H9 (cell line): ENCODE measurements around the gene RUBCN. TPM values are rescaled to one million over a fixed set of nuclear protein-coding genes. Genes with fewer than 3 reads are reported as not detected.
"Not testable (repeated sequence)": the region's sequence is repeated elsewhere in the genome, so short reads cannot be mapped to it uniquely, and the experiment has no call there.

ENCODE experiments used
- DNase-seq: peaks from one replicate; pipeline ENCODE4 v3.0.0-alpha.2; 2017
- H2AFZ ChIP-seq: one replicate; pipeline ENCODE4 v1.6.1; 2013; ENCODE audit warnings: mild to moderate bottlenecking, low read length, control low read depth, moderate library complexity
- H2AK5ac ChIP-seq: 2 replicates; pipeline ENCODE4 v1.6.1; 2013; ENCODE audit warnings: low read length, control low read depth, mixed read lengths; ENCODE audit not compliant: insufficient read length
- H2BK120ac ChIP-seq: one replicate; pipeline ENCODE4 v1.6.1; 2013; ENCODE audit warnings: low read depth, mild to moderate bottlenecking, low read length, control low read depth, inconsistent platforms; ENCODE audit not compliant: poor library complexity, severe bottlenecking
- H2BK12ac ChIP-seq: 2 replicates; pipeline ENCODE4 v1.6.1; 2013; ENCODE audit warnings: low read length, control low read depth, mixed read lengths, low read depth; ENCODE audit not compliant: insufficient read length
- H2BK15ac ChIP-seq: 2 replicates; pipeline ENCODE4 v1.6.1; 2013; ENCODE audit warnings: low read depth, low read length, control low read depth
- H2BK20ac ChIP-seq: one replicate; pipeline ENCODE4 v1.6.1; 2013; ENCODE audit warnings: low read depth, mild to moderate bottlenecking, low read length, control low read depth, inconsistent platforms; ENCODE audit not compliant: poor library complexity, severe bottlenecking
- H2BK5ac ChIP-seq: 2 replicates; pipeline ENCODE4 v1.6.1; 2013; ENCODE audit warnings: low read length, control low read depth, mixed read lengths; ENCODE audit not compliant: insufficient read length
- H3K14ac ChIP-seq: 2 replicates; pipeline ENCODE4 v1.6.1; 2013; ENCODE audit warnings: low read length, control low read depth; ENCODE audit not compliant: insufficient read depth
- H3K18ac ChIP-seq: 2 replicates; pipeline ENCODE4 v1.6.1; 2013; ENCODE audit warnings: low read depth, mild to moderate bottlenecking, mixed read lengths, low read length, control low read depth; ENCODE audit not compliant: insufficient read length
- H3K23ac ChIP-seq: 2 replicates; pipeline ENCODE4 v1.6.1; 2013; ENCODE audit warnings: low read length, control low read depth, mixed read lengths, low read depth; ENCODE audit not compliant: insufficient read length
- H3K23me2 ChIP-seq: 2 replicates; pipeline ENCODE4 v1.6.1; 2013; ENCODE audit warnings: low read depth, mild to moderate bottlenecking, mixed read lengths, low read length, control low read depth; ENCODE audit not compliant: insufficient read length, poor library complexity, severe bottlenecking
- H3K27ac ChIP-seq: 2 replicates; pipeline ENCODE4 v1.5.1; 2013; ENCODE audit warnings: low read length, control low read depth, mixed read lengths, low read depth; ENCODE audit not compliant: insufficient read length
- H3K27me3 ChIP-seq: 2 replicates; pipeline ENCODE4 v1.6.1; 2013; ENCODE audit warnings: low read length, control low read depth, inconsistent platforms; ENCODE audit not compliant: insufficient read depth
- H3K4ac ChIP-seq: 2 replicates; pipeline ENCODE4 v1.6.1; 2013; ENCODE audit warnings: low read depth, mild to moderate bottlenecking, control low read depth, inconsistent platforms, low read length, moderate library complexity
- H3K4me1 ChIP-seq: 2 replicates; pipeline ENCODE4 v1.6.1; 2013; ENCODE audit warnings: low read length, control low read depth, inconsistent platforms; ENCODE audit not compliant: insufficient read depth
- H3K4me2 ChIP-seq: 2 replicates; pipeline ENCODE4 v1.6.1; 2013; ENCODE audit warnings: low read length, control low read depth, mixed read lengths; ENCODE audit not compliant: insufficient read length, insufficient read depth
- H3K56ac ChIP-seq: 2 replicates; pipeline ENCODE4 v1.6.1; 2013; ENCODE audit warnings: low read depth, mild to moderate bottlenecking, mixed read lengths, low read length, control low read depth; ENCODE audit not compliant: insufficient read length
- H3K79me1 ChIP-seq: 2 replicates; pipeline ENCODE4 v1.6.1; 2013; ENCODE audit warnings: low read depth, mild to moderate bottlenecking, moderate library complexity, low read length, control low read depth, inconsistent platforms; ENCODE audit not compliant: insufficient read depth, poor library complexity, severe bottlenecking
- H3K79me2 ChIP-seq: 2 replicates; pipeline ENCODE4 v1.6.1; 2013; ENCODE audit warnings: low read length, control low read depth, inconsistent platforms; ENCODE audit not compliant: insufficient read depth
- H3K9ac ChIP-seq: 2 replicates; pipeline ENCODE4 v1.6.1; 2013; ENCODE audit warnings: low read length, control low read depth, mixed read lengths; ENCODE audit not compliant: insufficient read length; ENCODE audit errors: extremely low read depth
- H3K9me3 ChIP-seq: one replicate; pipeline ENCODE4 v1.6.1; 2013; ENCODE audit warnings: low read depth, low read length, inconsistent platforms; ENCODE audit not compliant: control insufficient read depth
- H3T11ph ChIP-seq: one replicate; pipeline ENCODE4 v1.6.1; 2013; ENCODE audit warnings: mild to moderate bottlenecking, low read length, control low read depth, inconsistent platforms
- H4K20me1 ChIP-seq: one replicate; pipeline ENCODE4 v1.6.1; 2013; ENCODE audit not compliant: control insufficient read depth, insufficient read length, insufficient read depth
- H4K5ac ChIP-seq: 2 replicates; pipeline ENCODE4 v1.6.1; 2013; ENCODE audit warnings: low read depth, mild to moderate bottlenecking, mixed read lengths, low read length, control low read depth; ENCODE audit not compliant: insufficient read length
- H4K8ac ChIP-seq: replicated peaks from 2 replicates; pipeline ENCODE4 v1.6.1; 2013; ENCODE audit warnings: low read length, control low read depth, mixed read lengths, low read depth; ENCODE audit not compliant: insufficient read length
- H4K91ac ChIP-seq: 2 replicates; pipeline ENCODE4 v1.6.1; 2013; ENCODE audit warnings: low read depth, mild to moderate bottlenecking, moderate library complexity, mixed read lengths, low read length, control low read depth; ENCODE audit not compliant: insufficient read length
- H3K27ac Mint-ChIP-seq, 3 experiments: 2 replicates in 2 of 3; 3 replicates in 1 of 3; pipeline ENCODE4 v1.8.0; 2020 to 2021; ENCODE audit warnings: mixed read lengths in 3 of 3, mild to moderate bottlenecking in 1 of 3, moderate library complexity in 1 of 3
- H3K27me3 Mint-ChIP-seq: 2 replicates; pipeline ENCODE4 v1.8.0; 2021; ENCODE audit warnings: low read depth, mild to moderate bottlenecking, moderate library complexity, mixed read lengths
- H3K36me3 Mint-ChIP-seq, 3 experiments: 2 replicates in 2 of 3; 3 replicates in 1 of 3; pipeline ENCODE4 v1.8.0; 2020 to 2021; ENCODE audit warnings: low read depth in 3 of 3, mixed read lengths in 3 of 3; ENCODE audit not compliant: insufficient read depth in 1 of 3
- H3K4me1 Mint-ChIP-seq, 2 experiments: 2 replicates each; pipeline ENCODE4 v1.8.0; 2020; ENCODE audit warnings: mixed read lengths in 2 of 2
- H3K4me3 Mint-ChIP-seq, 2 experiments: 2 replicates in 1 of 2; 3 replicates in 1 of 2; pipeline ENCODE4 v1.8.0; 2020 to 2021; ENCODE audit warnings: mild to moderate bottlenecking in 2 of 2, mixed read lengths in 2 of 2, moderate library complexity in 1 of 2
- H3K9me3 Mint-ChIP-seq, 2 experiments: 2 replicates in 1 of 2; 3 replicates in 1 of 2; pipeline ENCODE4 v1.8.0; 2020; ENCODE audit warnings: mild to moderate bottlenecking in 2 of 2, mixed read lengths in 2 of 2, moderate library complexity in 1 of 2
- WGBS: extraction: QIAGEN DNeasy Blood & Tissue Kit; methylation state at CpG from one replicate; pipeline ENCODE4 v1.1.7; 2013; ENCODE audit warnings: missing lambda C conversion rate, low lambda C conversion rate, mixed read lengths; ENCODE audit not compliant: insufficient read length; ENCODE audit errors: extremely low coverage; 5-methylcytosine and 5-hydroxymethylcytosine counted together
- total RNA-seq: library from RNA; stranded (reverse); gene quantifications from 2 replicates; pipeline ENCODE4 v1.2.1, GENCODE V29; 2021

Gene RUBCN
- total RNA-seq, 1 experiment from 2014 or later = 17.7 TPM

GRCh38 chr3:197647649-197648048, 89.1 kb downstream of the RUBCN start:
- not testable (repeated sequence) for DNase-seq, H3K27ac ChIP-seq, H3T11ph ChIP-seq, H3K27me3 Mint-ChIP-seq, H3K4me2 ChIP-seq, H3K4me3 Mint-ChIP-seq, H3K79me2 ChIP-seq, H4K8ac ChIP-seq, H2BK5ac ChIP-seq, H3K9me3 ChIP-seq, H3K23ac ChIP-seq, H3K4me1 ChIP-seq, H3K79me1 ChIP-seq, H3K4me1 Mint-ChIP-seq, H4K5ac ChIP-seq, H4K91ac ChIP-seq, H2BK15ac ChIP-seq, H2AFZ ChIP-seq, H2BK20ac ChIP-seq, H3K9ac ChIP-seq, H3K4ac ChIP-seq, H3K23me2 ChIP-seq, H2AK5ac ChIP-seq, H3K14ac ChIP-seq, H3K56ac ChIP-seq, H2BK120ac ChIP-seq, H2BK12ac ChIP-seq, H4K20me1 ChIP-seq, H3K27ac Mint-ChIP-seq, H3K27me3 ChIP-seq, H3K18ac ChIP-seq
- Mint-ChIP-seq H3K36me3 (peaks cover 17 to 26% (median 23%) of the 10 kb centered on the region in 3 experiments), H3K9me3 (peaks cover 20 to 25% of the 10 kb centered on the region in 2 experiments)
- WGBS = no CpG with 5 or more reads among the region's 7 CpGs

- not testable (repeated sequence) for H2BK15ac ChIP-seq, H2BK120ac ChIP-seq, H3T11ph ChIP-seq, H2BK12ac ChIP-seq, H3K23ac ChIP-seq, H3K4me2 ChIP-seq, H3K27ac Mint-ChIP-seq, H3K79me2 ChIP-seq, H4K91ac ChIP-seq, H3K14ac ChIP-seq, H3K4me1 ChIP-seq, H3K4me3 Mint-ChIP-seq, H3K4me1 Mint-ChIP-seq, H2BK20ac ChIP-seq, H3K18ac ChIP-seq, H4K20me1 ChIP-seq, H3K4ac ChIP-seq, H3K9me3 ChIP-seq, H3K23me2 ChIP-seq, H4K8ac ChIP-seq, H3K27ac ChIP-seq, H3K27me3 Mint-ChIP-seq, H2BK5ac ChIP-seq, H3K56ac ChIP-seq, H4K5ac ChIP-seq, H3K9ac ChIP-seq, DNase-seq, H2AK5ac ChIP-seq, H2AFZ ChIP-seq, H3K27me3 ChIP-seq, H3K79me1 ChIP-seq
- Mint-ChIP-seq H3K9me3 (peaks cover 21 to 26% of the 10 kb centered on the region in 2 experiments), H3K36me3 (peaks cover 17 to 26% (median 24%) of the 10 kb centered on the region in 3 experiments)
- WGBS = no CpG with 5 or more reads among the region's 9 CpGs
These were observed 89.5 kb downstream of the RUBCN start for GRCh38 chr3:197647191-197647590.
